ENCODE results near the gene MYO9A.

MYO9A gene, protein sequence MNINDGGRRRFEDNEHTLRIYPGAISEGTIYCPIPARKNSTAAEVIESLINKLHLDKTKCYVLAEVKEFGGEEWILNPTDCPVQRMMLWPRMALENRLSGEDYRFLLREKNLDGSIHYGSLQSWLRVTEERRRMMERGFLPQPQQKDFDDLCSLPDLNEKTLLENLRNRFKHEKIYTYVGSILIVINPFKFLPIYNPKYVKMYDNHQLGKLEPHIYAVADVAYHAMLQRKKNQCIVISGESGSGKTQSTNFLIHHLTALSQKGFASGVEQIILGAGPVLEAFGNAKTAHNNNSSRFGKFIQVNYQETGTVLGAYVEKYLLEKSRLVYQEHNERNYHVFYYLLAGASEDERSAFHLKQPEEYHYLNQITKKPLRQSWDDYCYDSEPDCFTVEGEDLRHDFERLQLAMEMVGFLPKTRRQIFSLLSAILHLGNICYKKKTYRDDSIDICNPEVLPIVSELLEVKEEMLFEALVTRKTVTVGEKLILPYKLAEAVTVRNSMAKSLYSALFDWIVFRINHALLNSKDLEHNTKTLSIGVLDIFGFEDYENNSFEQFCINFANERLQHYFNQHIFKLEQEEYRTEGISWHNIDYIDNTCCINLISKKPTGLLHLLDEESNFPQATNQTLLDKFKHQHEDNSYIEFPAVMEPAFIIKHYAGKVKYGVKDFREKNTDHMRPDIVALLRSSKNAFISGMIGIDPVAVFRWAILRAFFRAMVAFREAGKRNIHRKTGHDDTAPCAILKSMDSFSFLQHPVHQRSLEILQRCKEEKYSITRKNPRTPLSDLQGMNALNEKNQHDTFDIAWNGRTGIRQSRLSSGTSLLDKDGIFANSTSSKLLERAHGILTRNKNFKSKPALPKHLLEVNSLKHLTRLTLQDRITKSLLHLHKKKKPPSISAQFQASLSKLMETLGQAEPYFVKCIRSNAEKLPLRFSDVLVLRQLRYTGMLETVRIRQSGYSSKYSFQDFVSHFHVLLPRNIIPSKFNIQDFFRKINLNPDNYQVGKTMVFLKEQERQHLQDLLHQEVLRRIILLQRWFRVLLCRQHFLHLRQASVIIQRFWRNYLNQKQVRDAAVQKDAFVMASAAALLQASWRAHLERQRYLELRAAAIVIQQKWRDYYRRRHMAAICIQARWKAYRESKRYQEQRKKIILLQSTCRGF (N-terminal part only)

GRCh38 chr15:72118017-72118978, at the start of gene MYO9A, which contains the start of gene SENP8:
MYO9A (minus strand) TSS chr15:72118150; CDS start chr15:72046563, 71,587 bp downstream.
SENP8 (plus strand) TSS chr15:72118403; CDS start chr15:72139624, 21,221 bp downstream.
- DNase-seq (ENCODE audit: low read depth), result peak; percentile 97
- TF ChIP-seq, protein P1, sequence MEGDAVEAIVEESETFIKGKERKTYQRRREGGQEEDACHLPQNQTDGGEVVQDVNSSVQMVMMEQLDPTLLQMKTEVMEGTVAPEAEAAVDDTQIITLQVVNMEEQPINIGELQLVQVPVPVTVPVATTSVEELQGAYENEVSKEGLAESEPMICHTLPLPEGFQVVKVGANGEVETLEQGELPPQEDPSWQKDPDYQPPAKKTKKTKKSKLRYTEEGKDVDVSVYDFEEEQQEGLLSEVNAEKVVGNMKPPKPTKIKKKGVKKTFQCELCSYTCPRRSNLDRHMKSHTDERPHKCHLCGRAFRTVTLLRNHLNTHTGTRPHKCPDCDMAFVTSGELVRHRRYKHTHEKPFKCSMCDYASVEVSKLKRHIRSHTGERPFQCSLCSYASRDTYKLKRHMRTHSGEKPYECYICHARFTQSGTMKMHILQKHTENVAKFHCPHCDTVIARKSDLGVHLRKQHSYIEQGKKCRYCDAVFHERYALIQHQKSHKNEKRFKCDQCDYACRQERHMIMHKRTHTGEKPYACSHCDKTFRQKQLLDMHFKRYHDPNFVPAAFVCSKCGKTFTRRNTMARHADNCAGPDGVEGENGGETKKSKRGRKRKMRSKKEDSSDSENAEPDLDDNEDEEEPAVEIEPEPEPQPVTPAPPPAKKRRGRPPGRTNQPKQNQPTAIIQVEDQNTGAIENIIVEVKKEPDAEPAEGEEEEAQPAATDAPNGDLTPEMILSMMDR (IDR thresholded peaks at IDR 0.05; ENCODE audit: control insufficient read depth, extremely low read depth, insufficient read depth), result peak; percentile 16; the same call in 1 of the 2 replicates
- H3K4me3 ChIP-seq (ENCODE audit: low read depth, low read length), result peak within 1 kb of the TSS; percentile 68

DNA sequence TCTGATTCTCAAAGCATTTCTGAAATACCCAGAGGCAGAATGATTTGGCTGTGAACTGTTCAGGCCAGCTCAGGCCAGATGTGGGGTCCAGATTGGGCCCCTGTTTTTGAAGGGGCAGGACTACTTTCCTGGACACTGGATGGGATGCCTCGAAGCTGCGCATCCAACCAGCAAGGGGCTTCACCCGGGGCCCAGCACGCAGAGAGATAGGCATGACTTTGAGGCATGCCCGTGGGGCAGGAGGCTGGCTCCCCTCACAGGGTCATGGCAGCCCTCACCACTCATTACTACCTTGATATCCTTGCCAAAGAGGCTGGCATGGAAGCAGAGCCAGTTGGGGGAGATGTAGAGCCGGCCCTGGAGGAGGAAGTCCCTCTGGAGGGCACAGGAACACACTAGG, 49.5 kb upstream of the MYO9A start:
- H3K4me3 ChIP-seq (ENCODE audit: low read depth, low read length), result no peak overlapping the region
- no peak for DNase-seq (ENCODE audit: low read depth)
- TF ChIP-seq, protein P1 (IDR thresholded peaks at IDR 0.05; ENCODE audit: control insufficient read depth, extremely low read depth, insufficient read depth), result no peak

DNA sequence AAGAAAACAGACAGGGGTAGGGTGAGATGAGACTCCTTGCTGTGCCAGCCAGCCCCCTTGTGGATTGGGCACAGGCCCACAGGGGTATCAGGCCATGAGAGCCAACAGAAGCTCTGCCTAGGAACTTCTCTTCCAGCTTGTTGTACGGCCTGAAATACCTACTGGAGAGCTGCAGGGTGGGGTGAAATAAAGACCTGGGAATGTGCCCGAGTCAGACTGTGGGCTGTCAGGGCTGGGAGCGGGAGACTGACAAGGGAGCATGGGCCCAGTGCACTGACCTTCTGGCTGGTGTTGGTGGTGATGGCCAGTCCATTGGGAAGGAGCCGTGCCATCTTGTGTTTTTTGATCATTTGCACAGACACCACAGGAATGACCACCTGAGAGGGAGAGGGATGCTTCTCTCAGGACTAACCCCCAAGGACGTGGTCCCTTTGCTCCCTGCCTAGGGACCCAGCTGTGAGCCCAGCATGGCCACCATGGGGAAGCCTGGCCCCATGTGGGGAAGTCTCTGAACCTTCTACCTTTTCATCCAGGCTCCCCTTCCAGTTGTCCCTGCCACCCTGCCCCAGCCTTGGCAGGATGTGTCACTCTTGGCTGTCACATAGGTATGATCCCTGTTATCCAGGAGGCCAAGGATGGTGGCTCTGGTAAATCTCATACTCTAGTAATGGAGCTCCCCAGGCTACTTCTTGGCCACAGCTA, 48.9 kb upstream of the MYO9A start:
- TF ChIP-seq, protein P1 (IDR thresholded peaks at IDR 0.05; ENCODE audit: control insufficient read depth, extremely low read depth, insufficient read depth), result no peak
- no peak overlapping the region for H3K4me3 ChIP-seq (ENCODE audit: low read depth, low read length)
- DNase-seq (ENCODE audit: low read depth), result no peak

- DNase-seq (ENCODE audit: low read depth), result no peak
- no peak overlapping the region for H3K4me3 ChIP-seq (ENCODE audit: low read depth, low read length)
- TF ChIP-seq, protein P1 (IDR thresholded peaks at IDR 0.05; ENCODE audit: control insufficient read depth, extremely low read depth, insufficient read depth), result no peak
These were observed 45.8 kb upstream of the MYO9A start for GRCh38 chr15:72163719-72164118.

- no peak overlapping the region for H3K4me3 ChIP-seq (ENCODE audit: low read depth, low read length)
- TF ChIP-seq, protein P1 (IDR thresholded peaks at IDR 0.05; ENCODE audit: control insufficient read depth, extremely low read depth, insufficient read depth), result no peak
- no peak for DNase-seq (ENCODE audit: low read depth)
These were observed 44.6 kb upstream of the MYO9A start for GRCh38 chr15:72162569-72162968.
